Measurements from ENCODE around the gene HEXD.

DNA sequence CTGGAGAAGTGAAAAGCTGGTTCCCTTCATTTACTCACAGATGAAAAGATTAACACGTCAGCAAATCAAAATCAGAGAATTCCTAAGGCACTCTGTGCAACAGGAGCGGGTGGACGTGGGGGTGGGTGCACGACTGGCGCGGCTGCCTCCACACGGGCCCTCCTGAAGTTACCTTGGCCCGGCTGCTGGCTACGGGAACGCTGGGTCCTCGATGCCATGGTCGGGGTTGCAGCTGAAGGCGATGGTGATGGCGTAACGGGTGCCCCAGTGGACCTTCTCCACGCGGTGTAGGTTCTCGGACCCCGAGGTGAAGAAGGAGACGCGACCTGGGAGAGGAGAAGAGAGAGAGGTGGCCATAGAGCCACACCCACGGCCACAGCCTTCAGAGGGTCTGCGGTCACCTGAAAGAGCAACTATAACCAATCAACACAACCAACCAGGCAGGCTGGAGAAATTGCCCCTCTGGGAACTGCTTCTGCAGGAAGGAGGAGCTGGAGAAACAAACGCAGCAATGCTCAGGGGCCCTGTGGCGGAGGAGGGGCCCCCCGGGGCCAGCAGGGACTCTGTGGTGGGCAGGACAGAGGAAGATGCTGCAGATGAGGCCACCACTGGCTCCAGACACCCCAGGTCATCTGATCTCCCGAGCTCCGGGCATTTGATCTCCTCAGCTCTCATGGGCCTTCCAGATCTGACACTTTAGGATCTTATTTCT, 25.8 kb upstream of the HEXD start:
- TF ChIP-seq, protein P1, sequence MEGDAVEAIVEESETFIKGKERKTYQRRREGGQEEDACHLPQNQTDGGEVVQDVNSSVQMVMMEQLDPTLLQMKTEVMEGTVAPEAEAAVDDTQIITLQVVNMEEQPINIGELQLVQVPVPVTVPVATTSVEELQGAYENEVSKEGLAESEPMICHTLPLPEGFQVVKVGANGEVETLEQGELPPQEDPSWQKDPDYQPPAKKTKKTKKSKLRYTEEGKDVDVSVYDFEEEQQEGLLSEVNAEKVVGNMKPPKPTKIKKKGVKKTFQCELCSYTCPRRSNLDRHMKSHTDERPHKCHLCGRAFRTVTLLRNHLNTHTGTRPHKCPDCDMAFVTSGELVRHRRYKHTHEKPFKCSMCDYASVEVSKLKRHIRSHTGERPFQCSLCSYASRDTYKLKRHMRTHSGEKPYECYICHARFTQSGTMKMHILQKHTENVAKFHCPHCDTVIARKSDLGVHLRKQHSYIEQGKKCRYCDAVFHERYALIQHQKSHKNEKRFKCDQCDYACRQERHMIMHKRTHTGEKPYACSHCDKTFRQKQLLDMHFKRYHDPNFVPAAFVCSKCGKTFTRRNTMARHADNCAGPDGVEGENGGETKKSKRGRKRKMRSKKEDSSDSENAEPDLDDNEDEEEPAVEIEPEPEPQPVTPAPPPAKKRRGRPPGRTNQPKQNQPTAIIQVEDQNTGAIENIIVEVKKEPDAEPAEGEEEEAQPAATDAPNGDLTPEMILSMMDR (conservative IDR thresholded peaks at IDR 0.05), result no peak
- no peak for TF ChIP-seq EZH2 (IDR thresholded peaks at IDR 0.05; ENCODE audit: low read depth)
